ENCODE results near the gene GPRASP2. TPM values are rescaled to one million over a fixed set of nuclear protein-coding genes. Genes with fewer than 3 reads are reported as not detected.

The GPRASP2 gene
- total and polyA plus RNA-seq, 4 donors: 1.8 to 10.2 (median 5.4) TPM

DNA sequence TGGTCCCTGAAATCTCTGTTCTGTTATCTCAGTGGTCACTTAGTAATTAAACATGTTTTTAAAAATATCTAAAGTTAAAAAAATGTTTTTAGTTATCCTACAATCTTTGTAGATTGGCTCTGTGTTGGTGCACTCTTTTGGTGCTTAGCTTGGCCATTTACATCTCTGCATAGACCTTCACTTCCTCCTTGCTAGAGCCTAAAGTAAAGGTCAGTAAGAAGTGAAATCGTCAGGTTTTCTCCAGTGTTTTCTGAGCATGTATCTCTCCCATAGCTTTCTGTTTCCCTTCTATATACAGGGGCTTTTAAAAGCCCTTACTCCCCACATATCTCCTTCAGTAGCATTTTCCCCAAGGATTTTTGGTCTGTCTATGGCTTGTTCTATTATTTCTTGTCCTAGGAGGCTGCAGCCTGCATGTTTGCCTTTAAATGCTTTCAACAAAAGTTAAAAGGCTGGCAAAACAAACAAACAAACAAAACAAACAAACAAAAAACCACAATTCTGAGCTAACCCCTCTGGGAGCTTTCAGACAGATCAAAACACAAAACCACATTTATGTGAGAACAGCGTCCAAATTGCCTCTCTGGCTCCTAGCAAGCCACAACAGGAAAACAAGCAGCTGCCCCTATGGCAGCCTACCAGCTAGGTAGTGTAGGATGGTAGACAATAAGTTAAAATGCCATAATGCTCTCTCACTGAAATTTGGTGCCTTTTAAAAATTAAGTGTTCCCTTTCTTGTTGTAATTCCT, 27.3 kb upstream of the GPRASP2 start:
- peaks cover 0 to 11% (median 2%) of the 10 kb centered on the region in 4 donors for H3K9me3 ChIP-seq (ENCODE audit: control insufficient read depth in 4 of 4, low read length in 3 of 4)
- no peaks in the 10 kb centered on the region for H3K27me3 ChIP-seq (ENCODE audit: control insufficient read depth in 4 of 4, insufficient read depth in 4 of 4, low read length in 3 of 4)
- H3K36me3 ChIP-seq (ENCODE audit: control insufficient read depth in 4 of 4, insufficient read depth in 3 of 4, low read depth in 1 of 4, low read length in 3 of 4): no peaks in the 10 kb centered on the region
- H3K9ac ChIP-seq (ENCODE audit: low read depth in 1 of 2, low read length in 2 of 2): no peak overlapping the region
- TF ChIP-seq NR2F2 (IDR thresholded peaks at IDR 0.05) (no peak), HNF4G (IDR thresholded peaks at IDR 0.05) (no peak), FOXA1 (IDR thresholded peaks at IDR 0.05) (no peak), YY1 (IDR thresholded peaks at IDR 0.05) (no peak), HNF4A (conservative IDR thresholded peaks at IDR 0.05) (no peak), RAD21 (IDR thresholded peaks at IDR 0.05) (no peak), SP1 (IDR thresholded peaks at IDR 0.05) (no peak), RXRA (IDR thresholded peaks at IDR 0.05) (no peak)
- TF ChIP-seq, protein P1, sequence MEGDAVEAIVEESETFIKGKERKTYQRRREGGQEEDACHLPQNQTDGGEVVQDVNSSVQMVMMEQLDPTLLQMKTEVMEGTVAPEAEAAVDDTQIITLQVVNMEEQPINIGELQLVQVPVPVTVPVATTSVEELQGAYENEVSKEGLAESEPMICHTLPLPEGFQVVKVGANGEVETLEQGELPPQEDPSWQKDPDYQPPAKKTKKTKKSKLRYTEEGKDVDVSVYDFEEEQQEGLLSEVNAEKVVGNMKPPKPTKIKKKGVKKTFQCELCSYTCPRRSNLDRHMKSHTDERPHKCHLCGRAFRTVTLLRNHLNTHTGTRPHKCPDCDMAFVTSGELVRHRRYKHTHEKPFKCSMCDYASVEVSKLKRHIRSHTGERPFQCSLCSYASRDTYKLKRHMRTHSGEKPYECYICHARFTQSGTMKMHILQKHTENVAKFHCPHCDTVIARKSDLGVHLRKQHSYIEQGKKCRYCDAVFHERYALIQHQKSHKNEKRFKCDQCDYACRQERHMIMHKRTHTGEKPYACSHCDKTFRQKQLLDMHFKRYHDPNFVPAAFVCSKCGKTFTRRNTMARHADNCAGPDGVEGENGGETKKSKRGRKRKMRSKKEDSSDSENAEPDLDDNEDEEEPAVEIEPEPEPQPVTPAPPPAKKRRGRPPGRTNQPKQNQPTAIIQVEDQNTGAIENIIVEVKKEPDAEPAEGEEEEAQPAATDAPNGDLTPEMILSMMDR (IDR thresholded peaks at IDR 0.05; ENCODE audit: low read depth, low read length, missing input control): no peak
- TF ChIP-seq, protein P2, sequence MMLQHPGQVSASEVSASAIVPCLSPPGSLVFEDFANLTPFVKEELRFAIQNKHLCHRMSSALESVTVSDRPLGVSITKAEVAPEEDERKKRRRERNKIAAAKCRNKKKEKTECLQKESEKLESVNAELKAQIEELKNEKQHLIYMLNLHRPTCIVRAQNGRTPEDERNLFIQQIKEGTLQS (IDR thresholded peaks at IDR 0.05): no peak
- TF ChIP-seq, protein P3, sequence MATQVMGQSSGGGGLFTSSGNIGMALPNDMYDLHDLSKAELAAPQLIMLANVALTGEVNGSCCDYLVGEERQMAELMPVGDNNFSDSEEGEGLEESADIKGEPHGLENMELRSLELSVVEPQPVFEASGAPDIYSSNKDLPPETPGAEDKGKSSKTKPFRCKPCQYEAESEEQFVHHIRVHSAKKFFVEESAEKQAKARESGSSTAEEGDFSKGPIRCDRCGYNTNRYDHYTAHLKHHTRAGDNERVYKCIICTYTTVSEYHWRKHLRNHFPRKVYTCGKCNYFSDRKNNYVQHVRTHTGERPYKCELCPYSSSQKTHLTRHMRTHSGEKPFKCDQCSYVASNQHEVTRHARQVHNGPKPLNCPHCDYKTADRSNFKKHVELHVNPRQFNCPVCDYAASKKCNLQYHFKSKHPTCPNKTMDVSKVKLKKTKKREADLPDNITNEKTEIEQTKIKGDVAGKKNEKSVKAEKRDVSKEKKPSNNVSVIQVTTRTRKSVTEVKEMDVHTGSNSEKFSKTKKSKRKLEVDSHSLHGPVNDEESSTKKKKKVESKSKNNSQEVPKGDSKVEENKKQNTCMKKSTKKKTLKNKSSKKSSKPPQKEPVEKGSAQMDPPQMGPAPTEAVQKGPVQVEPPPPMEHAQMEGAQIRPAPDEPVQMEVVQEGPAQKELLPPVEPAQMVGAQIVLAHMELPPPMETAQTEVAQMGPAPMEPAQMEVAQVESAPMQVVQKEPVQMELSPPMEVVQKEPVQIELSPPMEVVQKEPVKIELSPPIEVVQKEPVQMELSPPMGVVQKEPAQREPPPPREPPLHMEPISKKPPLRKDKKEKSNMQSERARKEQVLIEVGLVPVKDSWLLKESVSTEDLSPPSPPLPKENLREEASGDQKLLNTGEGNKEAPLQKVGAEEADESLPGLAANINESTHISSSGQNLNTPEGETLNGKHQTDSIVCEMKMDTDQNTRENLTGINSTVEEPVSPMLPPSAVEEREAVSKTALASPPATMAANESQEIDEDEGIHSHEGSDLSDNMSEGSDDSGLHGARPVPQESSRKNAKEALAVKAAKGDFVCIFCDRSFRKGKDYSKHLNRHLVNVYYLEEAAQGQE (IDR thresholded peaks at IDR 0.05): no peak
- TF ChIP-seq, protein P4, sequence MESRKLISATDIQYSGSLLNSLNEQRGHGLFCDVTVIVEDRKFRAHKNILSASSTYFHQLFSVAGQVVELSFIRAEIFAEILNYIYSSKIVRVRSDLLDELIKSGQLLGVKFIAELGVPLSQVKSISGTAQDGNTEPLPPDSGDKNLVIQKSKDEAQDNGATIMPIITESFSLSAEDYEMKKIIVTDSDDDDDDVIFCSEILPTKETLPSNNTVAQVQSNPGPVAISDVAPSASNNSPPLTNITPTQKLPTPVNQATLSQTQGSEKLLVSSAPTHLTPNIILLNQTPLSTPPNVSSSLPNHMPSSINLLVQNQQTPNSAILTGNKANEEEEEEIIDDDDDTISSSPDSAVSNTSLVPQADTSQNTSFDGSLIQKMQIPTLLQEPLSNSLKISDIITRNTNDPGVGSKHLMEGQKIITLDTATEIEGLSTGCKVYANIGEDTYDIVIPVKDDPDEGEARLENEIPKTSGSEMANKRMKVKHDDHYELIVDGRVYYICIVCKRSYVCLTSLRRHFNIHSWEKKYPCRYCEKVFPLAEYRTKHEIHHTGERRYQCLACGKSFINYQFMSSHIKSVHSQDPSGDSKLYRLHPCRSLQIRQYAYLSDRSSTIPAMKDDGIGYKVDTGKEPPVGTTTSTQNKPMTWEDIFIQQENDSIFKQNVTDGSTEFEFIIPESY (IDR thresholded peaks at IDR 0.05): no peak
- 80% methylated on average over 2 of the region's 2 CpGs for WGBS
- no peak overlapping the region for H3K27ac ChIP-seq (ENCODE audit: low read depth in 1 of 2, low read length in 2 of 2)
- H3K4me1 ChIP-seq (ENCODE audit: control insufficient read depth in 4 of 4, insufficient read depth in 4 of 4, low read length in 3 of 4): no peaks in the 10 kb centered on the region
- DNase-seq (ENCODE audit: low spot score): no peak
- H3K4me3 ChIP-seq (ENCODE audit: low read depth in 1 of 3, low read length in 3 of 3): no peak overlapping the region

DNA sequence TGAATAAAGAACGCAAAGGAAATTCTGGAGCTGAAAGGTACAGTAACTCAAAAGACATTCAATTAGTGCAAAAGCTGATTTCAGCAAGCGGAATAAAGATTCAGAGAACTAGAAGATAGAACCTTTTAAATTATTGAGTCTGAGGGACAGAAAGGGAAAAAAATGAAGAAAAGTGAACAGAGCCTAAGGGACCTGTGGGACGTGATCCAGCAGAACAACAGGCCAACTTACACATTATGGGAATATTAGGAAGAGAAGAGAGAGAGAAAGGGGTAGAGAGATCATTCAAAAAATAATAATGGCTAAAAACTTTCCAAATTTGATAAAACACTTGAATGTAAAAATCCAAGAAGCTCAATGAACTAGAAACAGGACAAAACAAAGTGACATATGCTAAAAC, 17.5 kb upstream of the GPRASP2 start:
- Histone ChIP-seq H3K36me3 (ENCODE audit: control insufficient read depth in 4 of 4, insufficient read depth in 3 of 4, low read depth in 1 of 4, low read length in 3 of 4) (no peaks in the 10 kb centered on the region), H3K4me3 (ENCODE audit: low read depth in 1 of 3, low read length in 3 of 3) (no peak overlapping the region), H3K4me1 (ENCODE audit: control insufficient read depth in 4 of 4, insufficient read depth in 4 of 4, low read length in 3 of 4) (no peaks in the 10 kb centered on the region), H3K27ac (ENCODE audit: low read depth in 1 of 2, low read length in 2 of 2) (no peak overlapping the region), H3K9me3 (ENCODE audit: control insufficient read depth in 4 of 4, low read length in 3 of 4) (no peaks in the 10 kb centered on the region), H3K27me3 (ENCODE audit: control insufficient read depth in 4 of 4, insufficient read depth in 4 of 4, low read length in 3 of 4) (no peaks in the 10 kb centered on the region), H3K9ac (ENCODE audit: low read depth in 1 of 2, low read length in 2 of 2) (no peak overlapping the region)
- 96% methylated on average over 3 of the region's 3 CpGs for WGBS
- TF ChIP-seq, protein P4 (IDR thresholded peaks at IDR 0.05): no peak
- TF ChIP-seq EGR1 (IDR thresholded peaks at IDR 0.05; ENCODE audit: low read depth in 2 of 2) (no peak), HNF4A (conservative IDR thresholded peaks at IDR 0.05) (no peak), HNF4G (IDR thresholded peaks at IDR 0.05) (no peak), YY1 (IDR thresholded peaks at IDR 0.05) (no peak), GABPA (IDR thresholded peaks at IDR 0.05 in 1 of 2, conservative IDR thresholded peaks at IDR 0.05 in 1 of 2) (no peak), TAF1 (conservative IDR thresholded peaks at IDR 0.05) (no peak), JUND (IDR thresholded peaks at IDR 0.05) (no peak)
- TF ChIP-seq, protein P1 (IDR thresholded peaks at IDR 0.05; ENCODE audit: low read depth, low read length, missing input control): no peak
- no peak for DNase-seq (ENCODE audit: low spot score)
